ENCODE data around the gene SLC25A38.

SLC25A38 gene

GRCh38 chr3:39438880-39439279 lies 55.7 kb downstream of the SLC25A38 start:
- no peak for DNase-seq

GRCh38 chr3:39440316-39440715 lies 57.1 kb downstream of the SLC25A38 start:
- DNase-seq, result no peak

GRCh38 chr3:39443530-39443929 lies 60.4 kb downstream of the SLC25A38 start:
- DNase-seq, result no peak

GRCh38 chr3:39445927-39446326 lies 62.8 kb downstream of the SLC25A38 start:
- no peak for DNase-seq

GRCh38 chr3:39446444-39446843 lies 63.3 kb downstream of the SLC25A38 start:
- no peak for DNase-seq
